HepG2 (cell line): ENCODE results near the gene ZWILCH. TPM values are rescaled to one million over a fixed set of nuclear protein-coding genes. Genes with fewer than 3 reads are reported as not detected.

Experiments
- ATAC-seq: fragments of 200-7000 bp; cut with Tn5 transposase; 3 replicates; pipeline ENCODE4 v1.9.1; 2020; ENCODE audit warnings: mild to moderate bottlenecking, moderate library complexity
- BruUV-seq: library from RNA; stranded (reverse); fragments of 400-500 nt; replicated peaks from 2 replicates; lab custom pipeline; 2021; lab: Mats Ljungman, UMichigan
- CTCF ChIA-PET: fragments of 300-600 bp; formaldehyde crosslinking; extraction: SDS; loops from one replicate; lab custom pipeline; 2021; ENCODE audit warnings: low total read pairs, inconsistent platforms, low intra/inter-chr PET ratio; lab: Yijun Ruan, JAX
- POLR2A ChIA-PET: fragments of 350-600 bp; sonication (Branson Sonifier 250); formaldehyde crosslinking; loops from one replicate; lab custom pipeline; 2020; ENCODE audit warnings: antibody characterized with exemption, inconsistent platforms; lab: Yijun Ruan, JAX
- DNase-seq: peaks from one replicate; pipeline ENCODE4 v3.0.0-alpha.2; 2015; ENCODE audit warnings: low spot score
- FAIRE-seq: peaks from 3 replicates; lab custom pipeline; 2011; peaks lifted over from hg19 to GRCh38; lab: Jason Lieb, UNC
- H2AFZ ChIP-seq: one replicate; pipeline ENCODE4 v1.6.1; 2011; ENCODE audit warnings: low read length, inconsistent platforms
- H3K27ac ChIP-seq: fragments of 300-600 bp; 3 replicates; pipeline ENCODE4 v1.8.0; 2011; ENCODE audit warnings: mixed run types, mild to moderate bottlenecking, mixed read lengths, low read length, inconsistent platforms; ENCODE audit not compliant: insufficient read depth; ENCODE audit errors: extremely low read length
- H3K27me3 ChIP-seq, 2 experiments: fragments of 200-600 bp in 1 of 2; 2 replicates in 1 of 2; 3 replicates in 1 of 2; pipeline versions ENCODE4 v1.6.0 to v1.8.0; 2011; ENCODE audit warnings: low read length in 2 of 2, mild to moderate bottlenecking in 2 of 2, moderate library complexity in 2 of 2, inconsistent platforms in 1 of 2; ENCODE audit not compliant: insufficient read depth in 2 of 2, control insufficient read depth in 1 of 2
- H3K36me3 ChIP-seq, 2 experiments: fragments of 200-600 bp in 1 of 2; replicated peaks in 1 of 2; 2 replicates in 1 of 2; 3 replicates in 1 of 2; pipeline versions ENCODE4 v1.5.1 to v1.8.0; 2011; ENCODE audit warnings: low read length in 2 of 2, inconsistent platforms in 1 of 2; ENCODE audit not compliant: insufficient read depth in 2 of 2, control insufficient read depth in 1 of 2
- H3K4me1 ChIP-seq: 2 replicates; pipeline ENCODE4 v1.5.1; 2012; ENCODE audit warnings: low read length, inconsistent platforms; ENCODE audit not compliant: insufficient read depth
- H3K4me2 ChIP-seq: 2 replicates; pipeline ENCODE4 v1.6.0; 2011; ENCODE audit warnings: low read depth, low read length, inconsistent platforms
- H3K4me3 ChIP-seq, 3 experiments: fragments of 200-600 bp in 1 of 3; sonication (generic), shearing (Covaris generic) in 1 of 3; replicated peaks in 1 of 3; 2 replicates each; pipeline ENCODE4 v1.5.1; 2011 to 2016; ENCODE audit warnings: low read length in 3 of 3, inconsistent platforms in 2 of 3, low read depth in 2 of 3, mild to moderate bottlenecking in 2 of 3, control low read depth in 1 of 3, mixed read lengths in 1 of 3; ENCODE audit not compliant: insufficient read depth in 1 of 3
- H3K79me2 ChIP-seq: one replicate; pipeline ENCODE4 v1.6.1; 2011; ENCODE audit warnings: low read length, inconsistent platforms; ENCODE audit not compliant: insufficient read depth
- H3K9ac ChIP-seq: 2 replicates; pipeline ENCODE4 v1.6.0; 2011; ENCODE audit warnings: mild to moderate bottlenecking, low read depth, low read length, inconsistent platforms; ENCODE audit not compliant: insufficient read depth
- H3K9me3 ChIP-seq: 2 replicates; pipeline ENCODE4 v1.5.1; 2012; ENCODE audit warnings: mild to moderate bottlenecking, low read length
- H4K20me1 ChIP-seq: 2 replicates; pipeline ENCODE4 v1.6.0; 2011; ENCODE audit warnings: inconsistent platforms, mild to moderate bottlenecking, low read length, moderate library complexity; ENCODE audit not compliant: insufficient read depth
- AGO1 ChIP-seq: fragments of 200-400 bp; formaldehyde crosslinking; IDR thresholded peaks from 2 replicates; pipeline ENCODE4 v1.6.1; 2017; ENCODE audit warnings: mild to moderate bottlenecking, low read depth, low read length, moderate library complexity; ENCODE audit not compliant: poor library complexity, severe bottlenecking
- BCL3 ChIP-seq: sonication (generic); formaldehyde crosslinking; IDR thresholded peaks from 2 replicates; pipeline ENCODE4 v1.5.1; 2020; ENCODE audit warnings: mild to moderate bottlenecking, missing genetic modification reagents, moderate library complexity
- CBX1 ChIP-seq: IDR thresholded peaks from one replicate; pipeline ENCODE4 v1.6.1; 2016; ENCODE audit warnings: antibody characterized with exemption, low read depth
- HMGXB3 ChIP-seq: sonication (generic); formaldehyde crosslinking; IDR thresholded peaks from 2 replicates; pipeline ENCODE4 v1.4.0; 2020; ENCODE audit warnings: missing genetic modification reagents, borderline replicate concordance
- KDM3A ChIP-seq: IDR thresholded peaks from 2 replicates; pipeline ENCODE4 v1.6.1; 2018; ENCODE audit warnings: low read depth, missing compliant biosample characterization
- LCORL ChIP-seq, 2 experiments: fragments of 450-650 bp in 1 of 2; sonication (generic) in 1 of 2; formaldehyde crosslinking in 1 of 2; IDR thresholded peaks; 2 replicates each; pipeline versions ENCODE4 v1.5.0 to v1.6.1; 2017 to 2020; ENCODE audit warnings: antibody characterized with exemption in 1 of 2, missing genetic modification reagents in 1 of 2
- MAFK ChIP-seq, 2 experiments: IDR thresholded peaks in 1 of 2; conservative IDR thresholded peaks in 1 of 2; 2 replicates each; pipeline ENCODE4 v1.6.1; 2011; ENCODE audit warnings: improper control_type of control experiment in 2 of 2, low read length in 2 of 2
- RXRA ChIP-seq: sonication (generic); formaldehyde crosslinking; IDR thresholded peaks from 2 replicates; pipeline ENCODE4 v1.5.1; 2020; ENCODE audit warnings: missing genetic modification reagents
- YY1 ChIP-seq: IDR thresholded peaks from 2 replicates; pipeline ENCODE4 v1.6.1; 2011; ENCODE audit warnings: low read length, low read depth, moderate library complexity, mild to moderate bottlenecking; ENCODE audit not compliant: insufficient read depth, insufficient replicate concordance
- ZKSCAN1 ChIP-seq: fragments of 150-350 bp; IDR thresholded peaks from 2 replicates; pipeline ENCODE4 v1.6.1; 2014; ENCODE audit warnings: low read length
- WGBS: methylation state at CpG from one replicate; pipeline ENCODE4 v1.1.6; 2017; ENCODE audit warnings: low lambda C conversion rate; 5-methylcytosine and 5-hydroxymethylcytosine counted together
- in situ Hi-C: cut with HindIII; loops from 2 replicates; pipeline ENCODE4 v1.10.0; 2017; ENCODE audit warnings: low pct_unique_long_range_greater_than_20kb; ENCODE audit not compliant: extremely low pct_ligation_motif_present
- intact Hi-C: fragments of 100-400 bp; cut with micrococcal nuclease; formaldehyde crosslinking; loops from one replicate; pipeline ENCODE4 v1.10.0; 2022; ENCODE audit not compliant: unreplicated experiment
- polyA plus RNA-seq, 8 experiments: library from polyadenylated mRNA; depleted of rRNA in 3 of 8; stranded (reverse) in 7 of 8; unstranded in 1 of 8; fragments of >200 nt; fragmentation: Illumina TruSeq in 4 of 8; extraction: Trizol in 4 of 8; gene quantifications; 2 replicates each; pipeline versions ENCODE4 v1.2.1 to v1.2.3, GENCODE V29; 2011 to 2016; ENCODE audit warnings: low read depth in 4 of 8, missing spikeins in 1 of 8, mixed read lengths in 1 of 8; ENCODE audit not compliant: insufficient read depth in 1 of 8
- total RNA-seq, 5 experiments: library from RNA; depleted of rRNA; stranded (reverse); fragments of >200 nt; fragmentation: Illumina TruSeq; extraction: Trizol; gene quantifications; 2 replicates each; pipeline ENCODE4 v1.2.3, GENCODE V29; 2016; ENCODE audit warnings: low read depth in 1 of 5

The ZWILCH gene
- total and polyA plus RNA-seq, 2 of the 13 experiments (the other 11 are each of a cell fraction or from before 2014, with no cell fraction given) = 9.5 to 27.8 TPM

GRCh38 chr15:66488525-66488924 is 16.6 kb upstream of the ZWILCH start:
- CTCF ChIA-PET = no interaction called here
- intact Hi-C loops = no loop called here
- FAIRE-seq (no peak), DNase-seq (no peak), ATAC-seq (peak; percentile 14; the same call in 1 of the 3 replicates)
- Histone ChIP-seq H3K4me3 (no peak overlapping the region), H4K20me1 (no peaks in the 10 kb centered on the region), H3K36me3 (peaks cover 16 to 65% of the 10 kb centered on the region in 2 experiments), H3K4me1 (no peaks in the 10 kb centered on the region), H2AFZ (no peak overlapping the region), H3K9me3 (no peaks in the 10 kb centered on the region), H3K27ac (no peak overlapping the region), H3K9ac (no peak overlapping the region), H3K27me3 (no peaks in the 10 kb centered on the region), H3K79me2 (no peaks in the 10 kb centered on the region), H3K4me2 (no peak overlapping the region)
- in situ Hi-C loops = loop anchor here (25.0 kb wide), 1 partner anchor 101 kb away; the partner anchor contains the start of gene MAP2K1
- no TSS peak for BruUV-seq
- POLR2A ChIA-PET = interaction anchor here (1.3 to 2.0 kb wide), 2 partner anchors 8 to 10 kb away, joined by 3 to 4 read pairs; no protein-coding TSS in a partner anchor
- TF ChIP-seq LCORL (IDR thresholded peaks at IDR 0.05) = no peak
- no peak for TF ChIP-seq LCORL (CRISPR knock-in tag; IDR thresholded peaks at IDR 0.05)
- no peak for TF ChIP-seq RXRA
- TF ChIP-seq MAFK (conservative IDR thresholded peaks at IDR 0.05 in 1 of 2, IDR thresholded peaks at IDR 0.05 in 1 of 2; ENCODE audit: low read length in 2 of 2) = no peak
- TF ChIP-seq ZKSCAN1 = no peak
- no peak for TF ChIP-seq CBX1
- no peak for TF ChIP-seq YY1
- no peak for TF ChIP-seq HMGXB3 (CRISPR knock-in tag)
- TF ChIP-seq AGO1 = no peak
- TF ChIP-seq BCL3 = no peak
- no peak for TF ChIP-seq KDM3A (CRISPR knock-in tag)
- 96% methylated on average over 4 of the region's 5 CpGs for WGBS
